Calu3 (cell line): ENCODE data around the gene RNF150. TPM values are rescaled to one million over a fixed set of nuclear protein-coding genes. Genes with fewer than 3 reads are reported as not detected.

Experiments
- BruUV-seq: library from RNA; stranded (reverse); fragments of 400-500 nt; replicated peaks from 2 replicates; lab custom pipeline; 2021; lab: Mats Ljungman, UMichigan
- CTCF ChIA-PET: fragments of 300-600 bp; sonication (Branson Sonifier 250); formaldehyde crosslinking; loops from one replicate; lab custom pipeline; 2022; ENCODE audit warnings: antibody characterized with exemption; lab: Charles Lee
- DNase-seq: peaks from one replicate; pipeline ENCODE4 v3.0.0; 2022
- H3K27ac Mint-ChIP-seq: one replicate; pipeline ENCODE4 v1.8.0; 2022; ENCODE audit warnings: mixed read lengths; ENCODE audit not compliant: unreplicated experiment
- H3K27me3 Mint-ChIP-seq: one replicate; pipeline ENCODE4 v1.8.0; 2022; ENCODE audit warnings: mixed read lengths; ENCODE audit not compliant: unreplicated experiment
- H3K36me3 Mint-ChIP-seq: one replicate; pipeline ENCODE4 v1.8.0; 2022; ENCODE audit warnings: mild to moderate bottlenecking, moderate library complexity, mixed read lengths; ENCODE audit not compliant: insufficient read depth, unreplicated experiment
- H3K4me1 Mint-ChIP-seq: one replicate; pipeline ENCODE4 v1.8.0; 2022; ENCODE audit warnings: mild to moderate bottlenecking, low read depth, mixed read lengths; ENCODE audit not compliant: unreplicated experiment
- H3K4me3 Mint-ChIP-seq: one replicate; pipeline ENCODE4 v1.8.0; 2022; ENCODE audit warnings: mild to moderate bottlenecking, low read depth, moderate library complexity, mixed read lengths; ENCODE audit not compliant: unreplicated experiment
- H3K9me3 Mint-ChIP-seq: one replicate; pipeline ENCODE4 v1.8.0; 2022; ENCODE audit warnings: low read depth, mixed read lengths; ENCODE audit not compliant: unreplicated experiment
- CTCF ChIP-seq: fragments of 200-600 bp; IDR thresholded peaks from one replicate; pipeline ENCODE4 v1.8.0; 2022; ENCODE audit warnings: antibody characterized with exemption; ENCODE audit not compliant: unreplicated experiment
- intact Hi-C: fragments of 100-400 bp; cut with micrococcal nuclease; formaldehyde crosslinking; loops from one replicate; pipeline ENCODE4 v1.10.0; 2022; ENCODE audit not compliant: unreplicated experiment
- total RNA-seq: library from RNA; stranded (reverse); gene quantifications from 2 replicates; pipeline ENCODE4 v1.2.3, GENCODE V29; 2022

The RNF150 gene
- total RNA-seq, 1 experiment from 2014 or later: 0.14 TPM

- no peak overlapping the region for H3K27ac Mint-ChIP-seq
- no peak for DNase-seq
- intact Hi-C loops: no loop called here
- peaks cover 14% of the 10 kb centered on the region for H3K27me3 Mint-ChIP-seq
- CTCF ChIA-PET: no interaction called here
- no peak overlapping the region for H3K4me3 Mint-ChIP-seq
- H3K4me1 Mint-ChIP-seq: no peaks in the 10 kb centered on the region
- no peaks in the 10 kb centered on the region for H3K36me3 Mint-ChIP-seq
- BruUV-seq: no TSS peak
- TF ChIP-seq CTCF: no peak
- no peaks in the 10 kb centered on the region for H3K9me3 Mint-ChIP-seq
These were observed 11.4 kb downstream of the RNF150 start for GRCh38 chr4:141121768-141122454.

- intact Hi-C loops: no loop called here
- no TSS peak for BruUV-seq
- TF ChIP-seq CTCF: no peak
These were observed 12.2 kb downstream of the RNF150 start for GRCh38 chr4:141121101-141121500.

GRCh38 chr4:141120036-141120593 is 13.2 kb downstream of the RNF150 start:
- DNase-seq: no peak
- Mint-ChIP-seq H3K36me3 (no peaks in the 10 kb centered on the region), H3K27me3 (peaks cover 14% of the 10 kb centered on the region), H3K4me3 (no peak overlapping the region), H3K27ac (no peak overlapping the region), H3K9me3 (no peaks in the 10 kb centered on the region), H3K4me1 (no peaks in the 10 kb centered on the region)
- TF ChIP-seq CTCF: no peak
- intact Hi-C loops: no loop called here
- CTCF ChIA-PET: interaction anchor here (0.6 kb wide), 1 partner anchor 186 kb away, joined by 3 read pairs; no protein-coding TSS in a partner anchor
- no TSS peak for BruUV-seq

More at GRCh38 chr4:141121101-141121500, 12.2 kb downstream of the RNF150 start:
- Mint-ChIP-seq H3K27ac (no peak overlapping the region), H3K27me3 (peaks cover 14% of the 10 kb centered on the region), H3K4me3 (no peak overlapping the region), H3K36me3 (no peaks in the 10 kb centered on the region), H3K4me1 (no peaks in the 10 kb centered on the region), H3K9me3 (no peaks in the 10 kb centered on the region)
- CTCF ChIA-PET: no interaction called here
- no peak for DNase-seq

GRCh38 chr4:141119071-141119470 is 14.2 kb downstream of the RNF150 start:
- BruUV-seq: no TSS peak
- no peak for DNase-seq
- Mint-ChIP-seq H3K27ac (no peak overlapping the region), H3K27me3 (peaks cover 20% of the 10 kb centered on the region), H3K4me3 (no peak overlapping the region), H3K9me3 (peaks cover 3% of the 10 kb centered on the region), H3K4me1 (no peaks in the 10 kb centered on the region), H3K36me3 (no peaks in the 10 kb centered on the region)
- CTCF ChIA-PET: no interaction called here
- no peak for TF ChIP-seq CTCF
- intact Hi-C loops: no loop called here
